WI38 (cell line): Measurements from ENCODE around the gene SLC25A18.

Experiments
- H3K4me3 ChIP-seq: 2 replicates; pipeline ENCODE4 v1.5.1; 2011; ENCODE audit warnings: low read depth, mild to moderate bottlenecking, control low read depth, low read length
- CTCF ChIP-seq: IDR thresholded peaks from 2 replicates; pipeline ENCODE4 v1.5.1; 2012; ENCODE audit warnings: low read depth, mild to moderate bottlenecking, control low read depth, low read length

SLC25A18 gene

GRCh38 chr22:17569971-17570511 is 6.7 kb downstream of the SLC25A18 start:
- no peak overlapping the region for H3K4me3 ChIP-seq
- TF ChIP-seq CTCF: no peak

- no peak for TF ChIP-seq CTCF
- H3K4me3 ChIP-seq: peak overlapping the region; percentile 47
These were observed 7.7 kb downstream of the SLC25A18 start for GRCh38 chr22:17570851-17571631.

DNA sequence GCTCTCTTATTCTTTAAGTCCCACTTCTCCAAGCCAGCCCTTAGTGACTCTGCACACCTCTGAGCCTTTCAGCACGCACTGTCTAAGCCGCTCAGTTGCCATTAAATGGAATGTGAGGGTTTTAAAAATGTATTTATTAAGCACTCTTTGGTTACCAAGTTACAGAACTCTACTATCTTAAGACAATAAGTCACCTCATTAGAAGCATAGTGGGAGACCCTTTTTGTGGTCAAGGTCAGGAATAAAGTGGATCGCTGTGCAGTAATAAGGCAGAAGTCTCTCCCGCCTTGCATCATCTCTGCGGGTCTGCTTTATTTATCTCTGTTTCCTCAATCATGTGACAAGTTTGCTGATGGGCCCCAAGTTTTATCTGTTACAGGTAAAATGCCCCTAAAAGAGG is 11.9 kb downstream of the SLC25A18 start:
- TF ChIP-seq CTCF: no peak
- no peak overlapping the region for H3K4me3 ChIP-seq

DNA sequence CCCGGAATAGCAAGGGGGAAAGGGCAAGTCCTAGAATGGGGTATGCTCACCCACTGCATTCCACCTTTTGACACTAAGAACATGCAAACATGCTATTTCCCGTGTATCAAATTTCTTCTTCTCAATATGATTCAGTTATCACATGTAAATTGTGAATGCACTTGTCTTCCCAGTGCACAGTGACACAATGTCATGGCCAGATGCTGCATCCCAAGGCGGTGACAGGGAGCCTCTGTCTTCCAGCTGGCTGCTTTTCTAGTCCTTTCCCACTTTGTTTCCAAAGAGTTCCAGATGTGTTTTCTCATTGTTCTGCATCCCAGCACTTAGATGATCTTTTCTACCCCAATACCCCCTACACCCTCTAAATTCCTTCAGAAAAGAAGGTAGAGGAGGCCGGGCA is 12.4 kb downstream of the SLC25A18 start:
- H3K4me3 ChIP-seq: no peak overlapping the region
- no peak for TF ChIP-seq CTCF

GRCh38 chr22:17576470-17576869 is 13.2 kb downstream of the SLC25A18 start:
- no peak overlapping the region for H3K4me3 ChIP-seq
- TF ChIP-seq CTCF: no peak

DNA sequence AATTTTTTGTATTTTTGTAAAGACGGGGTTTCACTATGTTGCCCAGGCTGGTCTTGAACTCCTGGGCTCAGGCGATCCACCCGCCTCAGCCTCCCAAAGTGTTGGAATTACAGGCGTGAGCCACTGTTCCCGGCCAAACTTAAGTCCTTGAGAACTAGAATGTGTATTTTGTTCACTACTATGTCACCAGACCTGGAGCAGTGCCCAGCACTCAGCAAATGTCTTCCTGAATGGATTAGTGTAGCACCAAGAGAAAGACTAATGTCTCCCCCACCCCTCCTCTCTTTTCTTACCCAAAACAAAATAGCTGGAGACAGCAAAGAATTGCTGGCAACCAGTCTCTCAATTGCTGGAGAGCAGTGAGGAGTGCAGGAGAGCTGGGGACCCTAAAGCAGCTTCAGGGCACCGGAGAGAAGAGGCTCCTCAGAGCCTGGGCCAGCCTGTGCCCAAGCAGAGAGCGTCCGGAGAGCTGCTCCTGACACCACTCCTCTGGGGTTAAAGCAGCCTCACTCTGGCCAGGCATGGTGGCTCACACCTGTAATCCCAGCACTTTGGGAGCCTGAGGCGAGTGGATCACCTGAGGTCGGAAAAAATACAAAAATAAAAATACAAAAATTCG is 14.9 kb downstream of the SLC25A18 start:
- TF ChIP-seq CTCF: no peak
- H3K4me3 ChIP-seq: no peak overlapping the region

- TF ChIP-seq CTCF: no peak
- no peak overlapping the region for H3K4me3 ChIP-seq
These were observed 16.3 kb downstream of the SLC25A18 start for GRCh38 chr22:17579535-17579981.
